GM19452 (cell line): ENCODE results near the gene ZNF346.

ENCODE experiments used
- ATAC-seq: cut with Tn5 transposase; IDR thresholded peaks from one replicate; pipeline ENCODE4 v1.9.1; 2021; ENCODE audit not compliant: unreplicated experiment

The ZNF346 gene

GRCh38 chr5:177092178-177093081 lies 69.9 kb downstream of the ZNF346 start:
- ATAC-seq = no peak

- no peak for ATAC-seq
These were observed 70.7 kb downstream of the ZNF346 start for GRCh38 chr5:177093082-177093712.

GRCh38 chr5:177093803-177094202 lies 71.3 kb downstream of the ZNF346 start:
- ATAC-seq = no peak

GRCh38 chr5:177094224-177095087 lies 72.0 kb downstream of the ZNF346 start:
- ATAC-seq = no peak

GRCh38 chr5:177095088-177095669 lies 72.7 kb downstream of the ZNF346 start:
- no peak for ATAC-seq

GRCh38 chr5:177096162-177097015 lies 73.9 kb downstream of the ZNF346 start:
- no peak for ATAC-seq

GRCh38 chr5:177097016-177097985 lies 74.8 kb downstream of the ZNF346 start:
- no peak for ATAC-seq

GRCh38 chr5:177098120-177098469 lies 75.6 kb downstream of the ZNF346 start:
- no peak for ATAC-seq

GRCh38 chr5:177098470-177099141 lies 76.1 kb downstream of the ZNF346 start:
- ATAC-seq = no peak

- no peak for ATAC-seq
These were observed 77.1 kb downstream of the ZNF346 start for GRCh38 chr5:177099422-177100093.

GRCh38 chr5:177100714-177101121 lies 78.2 kb downstream of the ZNF346 start:
- ATAC-seq = no peak

- ATAC-seq = no peak
These were observed 81.2 kb downstream of the ZNF346 start for GRCh38 chr5:177103523-177104253.

GRCh38 chr5:177105691-177106476 lies 83.4 kb downstream of the ZNF346 start:
- ATAC-seq = no peak

GRCh38 chr5:177107159-177107558 lies 84.7 kb downstream of the ZNF346 start:
- no peak for ATAC-seq

GRCh38 chr5:177109810-177110209 lies 87.3 kb downstream of the ZNF346 start:
- ATAC-seq = no peak

- ATAC-seq = no peak
These were observed 89.4 kb downstream of the ZNF346 start for GRCh38 chr5:177111720-177112394.
